A549 (cell line): ENCODE data around the gene TIAM2. TPM values are rescaled to one million over a fixed set of nuclear protein-coding genes. Genes with fewer than 3 reads are reported as not detected.
"Not testable (repeated sequence)": the region's sequence is repeated elsewhere in the genome, so short reads cannot be mapped to it uniquely, and the experiment has no call there.

Source experiments
- ATAC-seq, 2 experiments: fragments of 200-7000 bp in 1 of 2; fragments of >200 bp in 1 of 2; cut with Nextera tagmentation in 1 of 2; cut with Tn5 transposase in 1 of 2; 3 replicates each; pipeline versions ENCODE4 v1.8.0 to v1.9.1; 2018 to 2020; ENCODE audit warnings: mild to moderate bottlenecking in 1 of 2, moderate library complexity in 1 of 2
- CTCF ChIA-PET: fragments of 300-600 bp; sonication (Branson Sonifier 250); formaldehyde crosslinking; extraction: SDS; loops from one replicate; lab custom pipeline; 2021; ENCODE audit warnings: antibody characterized with exemption, inconsistent platforms; lab: Yijun Ruan, JAX
- POLR2A ChIA-PET: fragments of 350-600 bp; formaldehyde crosslinking; extraction: SDS; loops from one replicate; lab custom pipeline; 2021; ENCODE audit warnings: antibody characterized with exemption, inconsistent platforms; lab: Yijun Ruan, JAX
- DNase-seq, 2 experiments: peaks; one replicate each; pipeline versions ENCODE4 v3.0.0 to v3.0.0-alpha.2; 2011 to 2016; ENCODE audit warnings: low read depth in 1 of 2, low spot score in 1 of 2
- FAIRE-seq: peaks from 2 replicates; lab custom pipeline; 2011; peaks lifted over from hg19 to GRCh38; lab: Jason Lieb, UNC
- H3K27ac ChIP-seq, 2 experiments: fragments of >200 bp; sonication (Bioruptor Twin); formaldehyde crosslinking; 3 replicates each; pipeline ENCODE4 v1.5.1; 2016 to 2017
- H3K4me1 ChIP-seq: fragments of >200 bp; sonication (Bioruptor Twin); formaldehyde crosslinking; 3 replicates; pipeline ENCODE4 v1.6.1; 2016
- H3K4me2 ChIP-seq: fragments of >200 bp; sonication (Bioruptor Twin); formaldehyde crosslinking; 3 replicates; pipeline ENCODE4 v1.6.1; 2016
- H3K4me3 ChIP-seq: fragments of >200 bp; sonication (Bioruptor Twin); formaldehyde crosslinking; 3 replicates; pipeline ENCODE4 v1.5.1; 2016
- H3K9me3 ChIP-seq: fragments of >200 bp; sonication (Bioruptor Twin); formaldehyde crosslinking; 3 replicates; pipeline ENCODE4 v1.6.1; 2016
- CBX2 ChIP-seq: fragments of 200-600 bp; sonication (generic); IDR thresholded peaks from 2 replicates; pipeline ENCODE4 v1.6.1; 2016; ENCODE audit warnings: low read depth, mild to moderate bottlenecking, borderline replicate concordance
- CEBPB ChIP-seq, 2 experiments: fragments of >200 bp in 1 of 2; sonication (Bioruptor Twin) in 1 of 2; formaldehyde crosslinking in 1 of 2; IDR thresholded peaks; 2 replicates each; pipeline ENCODE4 v1.6.1; 2012 to 2016
- CHD4 ChIP-seq: fragments of 200-600 bp; sonication (generic); IDR thresholded peaks from 2 replicates; pipeline ENCODE4 v1.6.1; 2016; ENCODE audit warnings: antibody characterized with exemption, mild to moderate bottlenecking, borderline replicate concordance
- CTCF ChIP-seq: fragments of >200 bp; sonication (Bioruptor Twin); formaldehyde crosslinking; IDR thresholded peaks from 3 replicates; pipeline ENCODE4 v1.5.1; 2016
- E2F6 ChIP-seq: IDR thresholded peaks from 2 replicates; pipeline ENCODE4 v1.6.1; 2012; ENCODE audit warnings: low read depth, borderline replicate concordance
- EP300 ChIP-seq, 2 experiments: fragments of >200 bp; sonication (Bioruptor Twin); formaldehyde crosslinking; IDR thresholded peaks; 2 replicates in 1 of 2; 3 replicates in 1 of 2; pipeline ENCODE4 v1.6.1; 2016 to 2017
- GATA3 ChIP-seq: IDR thresholded peaks from 2 replicates; pipeline ENCODE4 v1.6.1; 2012; ENCODE audit warnings: borderline replicate concordance
- HDAC2 ChIP-seq: fragments of 200-600 bp; sonication (generic); IDR thresholded peaks from 2 replicates; pipeline ENCODE4 v1.6.1; 2016
- HOXA7 ChIP-seq: fragments of 250-450 bp; sonication (Bioruptor Pico); IDR thresholded peaks from 2 replicates; pipeline ENCODE4 v1.5.0; 2020; ENCODE audit warnings: mild to moderate bottlenecking, moderate library complexity
- HOXB13 ChIP-seq: fragments of 250-450 bp; sonication (Bioruptor Pico); IDR thresholded peaks from 2 replicates; pipeline ENCODE4 v1.5.0; 2020; ENCODE audit warnings: low read depth, mild to moderate bottlenecking, moderate library complexity
- JUN ChIP-seq, 2 experiments: fragments of >200 bp; sonication (Bioruptor Twin); formaldehyde crosslinking; IDR thresholded peaks; 2 replicates in 1 of 2; 3 replicates in 1 of 2; pipeline ENCODE4 v1.6.1; 2016 to 2017
- MAFK ChIP-seq: fragments of 450-650 bp; IDR thresholded peaks from 2 replicates; pipeline ENCODE4 v1.6.1; 2014; ENCODE audit not compliant: partially characterized antibody
- MAX ChIP-seq: IDR thresholded peaks from 2 replicates; pipeline ENCODE4 v1.6.1; 2012
- NFE2L2 ChIP-seq: fragments of 150-350 bp; conservative IDR thresholded peaks from 2 replicates; pipeline ENCODE4 v1.6.1; 2014; ENCODE audit warnings: low read length
- NPAS2 ChIP-seq: fragments of 250-450 bp; sonication (Bioruptor Pico); IDR thresholded peaks from 2 replicates; pipeline ENCODE4 v1.8.0; 2022; ENCODE audit warnings: mild to moderate bottlenecking, moderate library complexity, borderline replicate concordance
- NR3C1 ChIP-seq: fragments of >200 bp; sonication (Bioruptor Twin); formaldehyde crosslinking; IDR thresholded peaks from 3 replicates; pipeline ENCODE4 v1.6.1; 2017
- PHF8 ChIP-seq: fragments of 200-600 bp; sonication (generic); IDR thresholded peaks from 2 replicates; pipeline ENCODE4 v1.6.1; 2016; ENCODE audit warnings: low read depth, mild to moderate bottlenecking, antibody characterized with exemption, moderate library complexity, borderline replicate concordance
- REST ChIP-seq: fragments of 200-600 bp; sonication (generic); IDR thresholded peaks from 2 replicates; pipeline ENCODE4 v1.6.1; 2016; ENCODE audit warnings: antibody characterized with exemption, mild to moderate bottlenecking, moderate library complexity
- TP53 ChIP-seq: fragments of 250-450 bp; sonication (Bioruptor Pico); IDR thresholded peaks from 2 replicates; pipeline ENCODE4 v1.5.0; 2021; ENCODE audit warnings: mild to moderate bottlenecking, moderate library complexity
- USF2 ChIP-seq: fragments of 450-650 bp; IDR thresholded peaks from 2 replicates; pipeline ENCODE4 v1.6.1; 2014; ENCODE audit warnings: antibody characterized with exemption
- ZNF302 ChIP-seq: fragments of 250-450 bp; sonication (Bioruptor Pico); IDR thresholded peaks from 2 replicates; pipeline ENCODE4 v1.9.0; 2021; ENCODE audit warnings: inconsistent platforms, mild to moderate bottlenecking, moderate library complexity
- WGBS: methylation state at CpG from one replicate; pipeline ENCODE4 v1.1.6; 2017; ENCODE audit errors: missing lambda C conversion rate; 5-methylcytosine and 5-hydroxymethylcytosine counted together
- polyA plus RNA-seq, 4 experiments: library from polyadenylated mRNA; depleted of rRNA in 3 of 4; stranded (reverse); fragments of >200 nt; fragmentation: RNase III in 1 of 4; extraction: RNeasy Plus Mini Kit Qiagen cat#74134 plus additional on column Dnase treatment in 1 of 4; gene quantifications; 2 replicates in 3 of 4; 3 replicates in 1 of 4; pipeline ENCODE4 v1.2.3, GENCODE V29; 2011 to 2017

The TIAM2 gene
- polyA plus RNA-seq, 2 of the 4 experiments (the other 2 are of a cell fraction): 2.5 to 3.1 TPM

GRCh38 chr6:155216312-155217046 lies 221.4 kb downstream of the TIAM2 start:
- ATAC-seq (no peak), DNase-seq (no peak), FAIRE-seq (no peak)
- Histone ChIP-seq H3K4me1 (no peaks in the 10 kb centered on the region; the same call in 2 of the 3 replicates), H3K9me3 (no peaks in the 10 kb centered on the region), H3K4me3 (no peak overlapping the region), H3K4me2 (no peak overlapping the region), H3K27ac (no peak overlapping the region)
- CTCF ChIA-PET: interaction anchor here (1.2 to 1.4 kb wide), 3 partner anchors 9 to 31 kb away, joined by 3 read pairs; no protein-coding TSS in a partner anchor
- WGBS: 77% methylated on average over 11 of the region's 11 CpGs
- TF ChIP-seq CTCF: no peak
- no peak for TF ChIP-seq GATA3
- no peak for TF ChIP-seq E2F6
- no peak for TF ChIP-seq MAFK
- no peak for TF ChIP-seq NR3C1
- no peak for TF ChIP-seq ZNF302 (CRISPR knock-in tag)
- no peak for TF ChIP-seq CBX2
- no peak for TF ChIP-seq HDAC2
- no peak for TF ChIP-seq NFE2L2
- POLR2A ChIA-PET: no interaction called here

GRCh38 chr6:155218711-155219110 lies 223.6 kb downstream of the TIAM2 start:
- H3K4me1 ChIP-seq, POLR2A ChIA-PET, H3K27ac ChIP-seq, H3K9me3 ChIP-seq, FAIRE-seq, H3K4me2 ChIP-seq, H3K4me3 ChIP-seq, DNase-seq, ATAC-seq: not testable (repeated sequence)
- CTCF ChIA-PET: interaction anchor here (1.2 kb wide), 1 partner anchor 396 kb away, joined by 3 read pairs; no protein-coding TSS in a partner anchor
- WGBS: 87% methylated on average over 17 of the region's 20 CpGs

- CTCF ChIA-PET: interaction anchor here (1.2 kb wide), 1 partner anchor 396 kb away, joined by 3 read pairs; no protein-coding TSS in a partner anchor
- POLR2A ChIA-PET: no interaction called here
- 91% methylated on average over 7 of the region's 7 CpGs for WGBS
These were observed 224.2 kb downstream of the TIAM2 start for GRCh38 chr6:155219299-155219698.

More at GRCh38 chr6:155219299-155219698, 224.2 kb downstream of the TIAM2 start:
- Histone ChIP-seq H3K4me1 (peaks cover 11% of the 10 kb centered on the region), H3K4me2 (no peak overlapping the region), H3K9me3 (no peaks in the 10 kb centered on the region), H3K27ac (no peak overlapping the region), H3K4me3 (no peak overlapping the region)
- TF ChIP-seq USF2 (no peak), CEBPB (IDR thresholded peaks at IDR 0.05) (no peak), HOXA7 (no peak), HOXB13 (no peak), JUN (IDR thresholded peaks at IDR 0.05) (no peak), NPAS2 (no peak), PHF8 (no peak), EP300 (IDR thresholded peaks at IDR 0.05) (no peak), REST (no peak), CHD4 (no peak), MAX (no peak), NR3C1 (no peak), HDAC2 (no peak), TP53 (no peak)
- ATAC-seq (no peak), FAIRE-seq (no peak), DNase-seq (no peak)
